ENCODE data around the gene CLIC4. TPM values are rescaled to one million over a fixed set of nuclear protein-coding genes. Genes with fewer than 3 reads are reported as not detected.
A peak's percentile ranks its signal among the peaks of the same experiment; 100 is the strongest.

The CLIC4 gene
- total RNA-seq, 4 donors from 2014 or later, result 294 to 434 (median 374) TPM

DNA sequence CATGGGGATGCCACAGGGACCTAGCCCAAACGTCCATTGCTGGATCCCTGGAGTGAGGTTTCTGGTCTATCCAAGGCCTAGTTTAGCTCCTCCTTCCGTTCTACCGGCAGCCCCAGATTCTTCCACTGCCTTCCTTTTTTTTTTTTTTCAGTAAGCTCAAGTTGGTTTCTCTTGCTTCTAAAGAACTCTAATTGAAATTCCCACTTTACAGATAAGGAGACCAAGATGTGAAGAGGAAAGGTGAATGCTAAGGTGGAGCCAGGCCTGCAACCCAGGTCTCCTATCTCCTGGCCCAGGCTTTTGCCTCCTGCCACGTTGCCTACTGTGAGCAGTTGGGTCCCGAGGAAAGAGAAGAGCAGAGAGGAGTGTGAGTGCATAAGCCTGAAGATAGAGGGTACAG lies 31.5 kb upstream of the CLIC4 start:
- H3K36me3 ChIP-seq, result no peaks in the 10 kb centered on the region
- H3K9me3 ChIP-seq, result no peaks in the 10 kb centered on the region
- intact Hi-C loops (cut with DNase I; ENCODE audit: low total_unique reads), result no loop called here
- no peak for DNase-seq
- no peak overlapping the region for H3K27ac ChIP-seq
- no peak for TF ChIP-seq CTCF (IDR thresholded peaks at IDR 0.05)
- TF ChIP-seq POLR2A (IDR thresholded peaks at IDR 0.05), result no peak
- H3K4me3 ChIP-seq, result no peak overlapping the region
- H3K4me1 ChIP-seq, result no peaks in the 10 kb centered on the region
- no peaks in the 10 kb centered on the region for H3K27me3 ChIP-seq

DNA sequence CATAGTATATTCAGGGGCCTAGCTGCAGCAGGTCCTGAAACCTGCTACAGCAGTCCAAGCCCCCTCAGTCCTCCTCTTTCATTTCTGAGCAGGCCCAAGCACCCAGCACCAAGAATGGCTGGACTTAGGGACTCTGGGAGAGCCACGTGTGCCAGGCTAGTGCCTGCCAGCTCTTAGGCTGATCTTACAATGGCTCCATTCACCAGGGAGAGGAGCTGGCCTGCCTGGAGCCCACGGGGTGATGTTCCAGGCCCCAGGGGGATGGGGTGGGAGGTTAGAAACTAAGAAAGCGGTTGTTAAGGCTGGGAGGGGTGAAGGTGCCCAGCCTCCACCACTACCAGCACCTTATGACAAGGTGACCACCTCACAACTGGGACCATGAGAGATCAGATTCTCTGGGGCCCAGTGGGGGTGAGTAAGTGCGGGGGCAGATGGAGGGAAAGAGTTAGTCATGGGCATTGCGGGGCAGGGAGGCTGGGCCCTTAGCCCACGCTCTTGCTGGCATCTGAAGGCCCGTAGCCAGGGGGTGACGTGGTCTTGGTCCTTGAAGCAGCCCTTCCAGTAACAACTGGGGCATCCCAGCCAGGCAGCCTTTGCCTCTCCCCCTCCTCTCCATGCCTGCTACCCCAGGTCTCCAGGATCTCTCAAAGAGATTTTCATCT lies 30.3 kb upstream of the CLIC4 start:
- Histone ChIP-seq H3K27me3 (no peaks in the 10 kb centered on the region), H3K4me3 (no peak overlapping the region), H3K36me3 (no peaks in the 10 kb centered on the region), H3K9me3 (no peaks in the 10 kb centered on the region), H3K27ac (no peak overlapping the region), H3K4me1 (no peaks in the 10 kb centered on the region)
- intact Hi-C loops (cut with DNase I; ENCODE audit: low total_unique reads), result no loop called here
- DNase-seq, result no peak
- TF ChIP-seq CTCF (IDR thresholded peaks at IDR 0.05) (no peak), POLR2A (IDR thresholded peaks at IDR 0.05) (no peak)

- no peak for DNase-seq
- Histone ChIP-seq H3K36me3 (no peaks in the 10 kb centered on the region), H3K4me1 (no peaks in the 10 kb centered on the region), H3K4me3 (no peak overlapping the region), H3K27ac (no peak overlapping the region), H3K9me3 (no peaks in the 10 kb centered on the region), H3K27me3 (no peaks in the 10 kb centered on the region)
- intact Hi-C loops (cut with DNase I; ENCODE audit: low total_unique reads), result no loop called here
- no peak for TF ChIP-seq CTCF (IDR thresholded peaks at IDR 0.05)
- TF ChIP-seq POLR2A (IDR thresholded peaks at IDR 0.05), result no peak
Measured at GRCh38 chr1:24715658-24716057, 29.6 kb upstream of the CLIC4 start.

GRCh38 chr1:24717887-24718650 lies 27.2 kb upstream of the CLIC4 start:
- TF ChIP-seq POLR2A (IDR thresholded peaks at IDR 0.05) (no peak), CTCF (IDR thresholded peaks at IDR 0.05) (no peak)
- Histone ChIP-seq H3K4me1 (no peaks in the 10 kb centered on the region), H3K36me3 (no peaks in the 10 kb centered on the region), H3K4me3 (no peak overlapping the region), H3K27ac (peak overlapping the region in 1 of 2 donors; percentile 44), H3K9me3 (no peaks in the 10 kb centered on the region), H3K27me3 (no peaks in the 10 kb centered on the region)
- DNase-seq, result no peak
- intact Hi-C loops (cut with DNase I; ENCODE audit: low total_unique reads), result no loop called here

- no peak overlapping the region for H3K4me3 ChIP-seq
- no peaks in the 10 kb centered on the region for H3K4me1 ChIP-seq
- DNase-seq, result peak; percentile 86 to 89
- intact Hi-C loops (cut with DNase I; ENCODE audit: low total_unique reads), result no loop called here
- H3K9me3 ChIP-seq, result no peaks in the 10 kb centered on the region
- H3K36me3 ChIP-seq, result no peaks in the 10 kb centered on the region
- no peak for TF ChIP-seq POLR2A (IDR thresholded peaks at IDR 0.05)
- no peak for TF ChIP-seq CTCF (IDR thresholded peaks at IDR 0.05)
- no peaks in the 10 kb centered on the region for H3K27me3 ChIP-seq
- H3K27ac ChIP-seq, result peak overlapping the region; percentile 48 to 62
Measured at GRCh38 chr1:24720152-24720551, 25.1 kb upstream of the CLIC4 start.
